Suprapubic skin (tissue), 4 donors: ENCODE measurements around the gene DCTN5.

Experiments used
- CTCF ChIP-seq, 2 donors: fragments of 200-600 bp in 1 of 2; fragments of 450-650 bp in 1 of 2; sonication (generic) in 1 of 2; IDR thresholded peaks; one replicate each; pipeline ENCODE4 v1.5.1; 2016 to 2019; ENCODE audit warnings: antibody characterized with exemption in 2 of 2, mild to moderate bottlenecking in 1 of 2, moderate library complexity in 1 of 2
- EP300 ChIP-seq: sonication (generic); formaldehyde crosslinking; IDR thresholded peaks from one replicate; pipeline ENCODE4 v1.6.1; 2017; ENCODE audit warnings: antibody characterized with exemption
- POLR2A ChIP-seq, 2 donors: fragments of 450-650 bp; IDR thresholded peaks; one replicate each; pipeline ENCODE4 v1.6.1; 2017; ENCODE audit warnings: antibody characterized with exemption in 2 of 2, mild to moderate bottlenecking in 2 of 2, moderate library complexity in 2 of 2
- POLR2AphosphoS5 ChIP-seq, 3 donors: sonication (generic); formaldehyde crosslinking; IDR thresholded peaks; one replicate each; pipeline ENCODE4 v1.6.1; 2017; ENCODE audit warnings: antibody characterized with exemption in 3 of 3

GRCh38 chr16:23711785-23712184 is 70.5 kb downstream of the DCTN5 start:
- no peak for TF ChIP-seq POLR2AphosphoS5 (IDR thresholded peaks at IDR 0.05)
- TF ChIP-seq EP300, result no peak
- no peak for TF ChIP-seq CTCF (IDR thresholded peaks at IDR 0.05)
- TF ChIP-seq POLR2A (IDR thresholded peaks at IDR 0.05), result no peak
